ENCODE data around the gene PARP1.

The PARP1 gene

GRCh38 chr1:226373376-226373775, 34.5 kb downstream of the PARP1 start:
- no peak for TF ChIP-seq CTCF (IDR thresholded peaks at IDR 0.05; ENCODE audit: control insufficient read depth, insufficient read depth, low read depth, low read length, missing control alignments)
- DNase-seq (ENCODE audit: low read depth): no peak
- H3K4me3 ChIP-seq (ENCODE audit: control insufficient read depth, low read depth, low read length): no peak overlapping the region

GRCh38 chr1:226372885-226373284, 35.0 kb downstream of the PARP1 start:
- H3K4me3 ChIP-seq (ENCODE audit: control insufficient read depth, low read depth, low read length): no peak overlapping the region
- TF ChIP-seq CTCF (IDR thresholded peaks at IDR 0.05; ENCODE audit: control insufficient read depth, insufficient read depth, low read depth, low read length, missing control alignments): no peak
- no peak for DNase-seq (ENCODE audit: low read depth)

- DNase-seq (ENCODE audit: low read depth): no peak
- no peak for TF ChIP-seq CTCF (IDR thresholded peaks at IDR 0.05; ENCODE audit: control insufficient read depth, insufficient read depth, low read depth, low read length, missing control alignments)
- H3K4me3 ChIP-seq (ENCODE audit: control insufficient read depth, low read depth, low read length): no peak overlapping the region
Measured at GRCh38 chr1:226371866-226372490, 35.9 kb downstream of the PARP1 start.

GRCh38 chr1:226371027-226371694, 36.7 kb downstream of the PARP1 start:
- no peak for TF ChIP-seq CTCF (IDR thresholded peaks at IDR 0.05; ENCODE audit: control insufficient read depth, insufficient read depth, low read depth, low read length, missing control alignments)
- H3K4me3 ChIP-seq (ENCODE audit: control insufficient read depth, low read depth, low read length): no peak overlapping the region
- DNase-seq (ENCODE audit: low read depth): no peak

GRCh38 chr1:226370144-226370923, 37.6 kb downstream of the PARP1 start:
- no peak for DNase-seq (ENCODE audit: low read depth)
- H3K4me3 ChIP-seq (ENCODE audit: control insufficient read depth, low read depth, low read length): no peak overlapping the region
- no peak for TF ChIP-seq CTCF (IDR thresholded peaks at IDR 0.05; ENCODE audit: control insufficient read depth, insufficient read depth, low read depth, low read length, missing control alignments)

- DNase-seq (ENCODE audit: low read depth): no peak
- no peak overlapping the region for H3K4me3 ChIP-seq (ENCODE audit: control insufficient read depth, low read depth, low read length)
- no peak for TF ChIP-seq CTCF (IDR thresholded peaks at IDR 0.05; ENCODE audit: control insufficient read depth, insufficient read depth, low read depth, low read length, missing control alignments)
Measured at GRCh38 chr1:226369110-226369509, 38.8 kb downstream of the PARP1 start.

Measured in AG09309 (cell line).